GM18873 (cell line): ENCODE results near the gene AMD1.
"Not testable (repeated sequence)": the region's sequence is repeated elsewhere in the genome, so short reads cannot be mapped to it uniquely, and the experiment has no call there.

Experiments used
- ATAC-seq: cut with Tn5 transposase; IDR thresholded peaks from one replicate; pipeline ENCODE4 v1.9.1; 2021; ENCODE audit warnings: mild to moderate bottlenecking, moderate library complexity, moderate number of reproducible peaks; ENCODE audit not compliant: unreplicated experiment, low FRiP score

Gene AMD1

GRCh38 chr6:110873981-110874879 lies at the start of gene AMD1:
Gene AMD1 (plus strand): TSS chr6:110874785. CDS start chr6:110875106, 321 bp downstream.
- ATAC-seq = peak; percentile 70

- ATAC-seq = no peak
Measured at GRCh38 chr6:110826236-110827129, 48.1 kb upstream of the AMD1 start.

GRCh38 chr6:110828396-110828795 lies 46.2 kb upstream of the AMD1 start:
- no peak for ATAC-seq

GRCh38 chr6:110831405-110831804 lies 43.2 kb upstream of the AMD1 start:
- ATAC-seq = no peak

- no peak for ATAC-seq
Measured at GRCh38 chr6:110833831-110834230, 40.8 kb upstream of the AMD1 start.

GRCh38 chr6:110835751-110836150 lies 38.8 kb upstream of the AMD1 start:
- ATAC-seq = not testable (repeated sequence)

- no peak for ATAC-seq
Measured at GRCh38 chr6:110841266-110841665, 33.3 kb upstream of the AMD1 start.

- ATAC-seq = no peak
Measured at GRCh38 chr6:110849781-110850180, 24.8 kb upstream of the AMD1 start.

GRCh38 chr6:110852773-110853172 lies 21.8 kb upstream of the AMD1 start:
- no peak for ATAC-seq

GRCh38 chr6:110853754-110854477 lies 20.7 kb upstream of the AMD1 start:
- no peak for ATAC-seq

GRCh38 chr6:110856296-110856695 lies 18.3 kb upstream of the AMD1 start:
- ATAC-seq = no peak

GRCh38 chr6:110858016-110858415 lies 16.6 kb upstream of the AMD1 start:
- ATAC-seq = no peak

- no peak for ATAC-seq
Measured at GRCh38 chr6:110858562-110859214, 15.9 kb upstream of the AMD1 start.

- ATAC-seq = no peak
Measured at GRCh38 chr6:110859335-110859792, 15.2 kb upstream of the AMD1 start.

- no peak for ATAC-seq
Measured at GRCh38 chr6:110864824-110865223, 9.8 kb upstream of the AMD1 start.

GRCh38 chr6:110874880-110875547 lies 429 bp downstream of the AMD1 start:
- peak; percentile 8 for ATAC-seq

- peak; percentile 5 for ATAC-seq
Measured at GRCh38 chr6:110875548-110876169, 1.1 kb downstream of the AMD1 start.

GRCh38 chr6:110876170-110876773 lies 1.7 kb downstream of the AMD1 start:
- peak; percentile 23 for ATAC-seq
